ENCODE results near the gene EGLN1.

Gene EGLN1

GRCh38 chr1:231340328-231341013 is 81.6 kb downstream of the EGLN1 start:
- DNase-seq (ENCODE audit: low spot score), result no peak
- in situ Hi-C loops (cut with MboI; ENCODE audit: low pct_unique_long_range_greater_than_20kb, low sequenced_read_pairs, unreplicated experiment), result no loop called here
- TF ChIP-seq CTCF (IDR thresholded peaks at IDR 0.05; ENCODE audit: extremely low read depth, insufficient read depth, missing control alignments), result no peak

- DNase-seq (ENCODE audit: low spot score), result peak; percentile 18
- no peak for TF ChIP-seq CTCF (IDR thresholded peaks at IDR 0.05; ENCODE audit: extremely low read depth, insufficient read depth, missing control alignments)
- in situ Hi-C loops (cut with MboI; ENCODE audit: low pct_unique_long_range_greater_than_20kb, low sequenced_read_pairs, unreplicated experiment), result no loop called here
Observed at GRCh38 chr1:231338270-231339128, 83.6 kb downstream of the EGLN1 start, which contains the start of gene SPRTN. SPRTN (plus strand) TSS chr1:231338293; CDS start chr1:231338384, 91 bp downstream.

GRCh38 chr1:231337472-231338269 is 84.4 kb downstream of the EGLN1 start, which contains the start of gene EXOC8:
EXOC8 (minus strand) TSS chr1:231337852; CDS start chr1:231337745, 107 bp downstream.
- in situ Hi-C loops (cut with MboI; ENCODE audit: low pct_unique_long_range_greater_than_20kb, low sequenced_read_pairs, unreplicated experiment), result no loop called here
- TF ChIP-seq CTCF (IDR thresholded peaks at IDR 0.05; ENCODE audit: extremely low read depth, insufficient read depth, missing control alignments), result no peak
- DNase-seq (ENCODE audit: low spot score), result peak; percentile 97

GRCh38 chr1:231337043-231337471 is 85.0 kb downstream of the EGLN1 start:
- in situ Hi-C loops (cut with MboI; ENCODE audit: low pct_unique_long_range_greater_than_20kb, low sequenced_read_pairs, unreplicated experiment), result no loop called here
- peak; percentile 21 for DNase-seq (ENCODE audit: low spot score)
- TF ChIP-seq CTCF (IDR thresholded peaks at IDR 0.05; ENCODE audit: extremely low read depth, insufficient read depth, missing control alignments), result no peak

- in situ Hi-C loops (cut with MboI; ENCODE audit: low pct_unique_long_range_greater_than_20kb, low sequenced_read_pairs, unreplicated experiment), result no loop called here
- no peak for TF ChIP-seq CTCF (IDR thresholded peaks at IDR 0.05; ENCODE audit: extremely low read depth, insufficient read depth, missing control alignments)
- no peak for DNase-seq (ENCODE audit: low spot score)
Observed at GRCh38 chr1:231335663-231336602, 86.2 kb downstream of the EGLN1 start.
